ENCODE results near the gene TMEM138.

The TMEM138 gene

GRCh38 chr11:61357233-61357893 lies 4.8 kb upstream of the TMEM138 start:
- peak; percentile 55; the same call in 1 of the 2 replicates for TF ChIP-seq POLR2AphosphoS5 (IDR thresholded peaks at IDR 0.05; ENCODE audit: low read depth)
- TF ChIP-seq SPI1 (IDR thresholded peaks at IDR 0.05; ENCODE audit: borderline replicate concordance, low read depth) = peak; percentile 97
- TF ChIP-seq GABPA (IDR thresholded peaks at IDR 0.05; ENCODE audit: low read depth) = no peak
- Histone ChIP-seq H3K27me3 (ENCODE audit: insufficient read depth, poor library complexity, severe bottlenecking) (no peaks in the 10 kb centered on the region), H3K27ac (replicated peaks) (no peak overlapping the region), H3K4me3 (replicated peaks; ENCODE audit: insufficient read depth, low read length) (no peak overlapping the region)
- DNase-seq (ENCODE audit: low read depth in 1 of 2, low spot score in 1 of 2) = peak in 1 of 2 experiments; percentile 79

DNA sequence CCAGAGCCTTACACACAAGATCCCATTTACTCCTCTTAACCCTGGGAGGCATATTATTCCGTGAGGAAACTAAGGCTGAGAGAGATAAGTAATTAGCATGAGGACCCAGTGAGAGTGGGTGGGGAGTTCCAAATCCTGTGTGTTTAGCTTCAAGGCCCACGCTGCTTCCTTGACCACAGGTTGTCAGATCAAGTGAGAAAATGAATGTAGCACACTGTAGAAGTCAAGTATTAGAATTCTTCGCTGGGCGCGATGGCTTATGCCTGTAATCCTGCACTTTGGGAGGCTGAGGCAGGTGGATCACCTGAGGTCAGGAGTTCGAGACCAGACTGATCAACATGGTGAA lies 4.3 kb upstream of the TMEM138 start:
- Histone ChIP-seq H3K4me3 (replicated peaks; ENCODE audit: insufficient read depth, low read length) (no peak overlapping the region), H3K27ac (replicated peaks) (no peak overlapping the region), H3K27me3 (ENCODE audit: insufficient read depth, poor library complexity, severe bottlenecking) (no peaks in the 10 kb centered on the region)
- TF ChIP-seq CTCF (IDR thresholded peaks at IDR 0.05; ENCODE audit: insufficient read depth, low read length) (no peak), SPI1 (IDR thresholded peaks at IDR 0.05; ENCODE audit: borderline replicate concordance, low read depth) (no peak), GABPA (IDR thresholded peaks at IDR 0.05; ENCODE audit: low read depth) (no peak), POLR2AphosphoS5 (IDR thresholded peaks at IDR 0.05; ENCODE audit: low read depth) (no peak)
- TF ChIP-seq, protein P1, sequence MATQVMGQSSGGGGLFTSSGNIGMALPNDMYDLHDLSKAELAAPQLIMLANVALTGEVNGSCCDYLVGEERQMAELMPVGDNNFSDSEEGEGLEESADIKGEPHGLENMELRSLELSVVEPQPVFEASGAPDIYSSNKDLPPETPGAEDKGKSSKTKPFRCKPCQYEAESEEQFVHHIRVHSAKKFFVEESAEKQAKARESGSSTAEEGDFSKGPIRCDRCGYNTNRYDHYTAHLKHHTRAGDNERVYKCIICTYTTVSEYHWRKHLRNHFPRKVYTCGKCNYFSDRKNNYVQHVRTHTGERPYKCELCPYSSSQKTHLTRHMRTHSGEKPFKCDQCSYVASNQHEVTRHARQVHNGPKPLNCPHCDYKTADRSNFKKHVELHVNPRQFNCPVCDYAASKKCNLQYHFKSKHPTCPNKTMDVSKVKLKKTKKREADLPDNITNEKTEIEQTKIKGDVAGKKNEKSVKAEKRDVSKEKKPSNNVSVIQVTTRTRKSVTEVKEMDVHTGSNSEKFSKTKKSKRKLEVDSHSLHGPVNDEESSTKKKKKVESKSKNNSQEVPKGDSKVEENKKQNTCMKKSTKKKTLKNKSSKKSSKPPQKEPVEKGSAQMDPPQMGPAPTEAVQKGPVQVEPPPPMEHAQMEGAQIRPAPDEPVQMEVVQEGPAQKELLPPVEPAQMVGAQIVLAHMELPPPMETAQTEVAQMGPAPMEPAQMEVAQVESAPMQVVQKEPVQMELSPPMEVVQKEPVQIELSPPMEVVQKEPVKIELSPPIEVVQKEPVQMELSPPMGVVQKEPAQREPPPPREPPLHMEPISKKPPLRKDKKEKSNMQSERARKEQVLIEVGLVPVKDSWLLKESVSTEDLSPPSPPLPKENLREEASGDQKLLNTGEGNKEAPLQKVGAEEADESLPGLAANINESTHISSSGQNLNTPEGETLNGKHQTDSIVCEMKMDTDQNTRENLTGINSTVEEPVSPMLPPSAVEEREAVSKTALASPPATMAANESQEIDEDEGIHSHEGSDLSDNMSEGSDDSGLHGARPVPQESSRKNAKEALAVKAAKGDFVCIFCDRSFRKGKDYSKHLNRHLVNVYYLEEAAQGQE (IDR thresholded peaks at IDR 0.05; ENCODE audit: insufficient replicate concordance, low read depth) = no peak
- no peak for DNase-seq (ENCODE audit: low read depth in 1 of 2, low spot score in 1 of 2)

DNA sequence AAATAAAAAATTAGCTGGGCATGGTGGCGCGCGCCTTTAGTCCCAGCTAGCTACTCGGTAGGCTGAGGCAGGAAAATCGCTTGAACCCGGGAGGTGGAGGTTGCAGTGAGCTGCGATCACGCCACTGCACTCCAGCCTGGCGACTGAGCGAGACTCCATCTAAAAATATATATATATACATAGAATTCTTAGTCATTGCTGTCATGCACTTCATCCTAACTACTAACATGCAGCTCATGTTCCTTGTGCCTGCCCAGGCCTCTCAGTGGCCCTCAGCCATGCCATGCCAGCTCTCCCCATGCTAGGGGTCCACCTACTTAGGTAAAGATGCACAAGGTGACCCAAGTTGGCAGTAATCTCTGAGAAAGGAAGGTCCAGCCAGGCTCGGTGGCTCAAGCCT lies 3.6 kb upstream of the TMEM138 start:
- TF ChIP-seq SPI1 (IDR thresholded peaks at IDR 0.05; ENCODE audit: borderline replicate concordance, low read depth) = no peak
- TF ChIP-seq, protein P1 (IDR thresholded peaks at IDR 0.05; ENCODE audit: insufficient replicate concordance, low read depth) = no peak
- no peak for TF ChIP-seq POLR2AphosphoS5 (IDR thresholded peaks at IDR 0.05; ENCODE audit: low read depth)
- TF ChIP-seq CTCF (IDR thresholded peaks at IDR 0.05; ENCODE audit: insufficient read depth, low read length) = no peak
- no peak for TF ChIP-seq GABPA (IDR thresholded peaks at IDR 0.05; ENCODE audit: low read depth)
- Histone ChIP-seq H3K27me3 (ENCODE audit: insufficient read depth, poor library complexity, severe bottlenecking) (no peaks in the 10 kb centered on the region), H3K4me3 (replicated peaks; ENCODE audit: insufficient read depth, low read length) (no peak overlapping the region), H3K27ac (replicated peaks) (no peak overlapping the region)
- DNase-seq (ENCODE audit: low read depth in 1 of 2, low spot score in 1 of 2) = no peak

- TF ChIP-seq CTCF (IDR thresholded peaks at IDR 0.05; ENCODE audit: insufficient read depth, low read length) = no peak
- TF ChIP-seq POLR2AphosphoS5 (IDR thresholded peaks at IDR 0.05; ENCODE audit: low read depth) = no peak
- TF ChIP-seq SPI1 (IDR thresholded peaks at IDR 0.05; ENCODE audit: borderline replicate concordance, low read depth) = no peak
- TF ChIP-seq, protein P1 (IDR thresholded peaks at IDR 0.05; ENCODE audit: insufficient replicate concordance, low read depth) = no peak
- no peak for TF ChIP-seq GABPA (IDR thresholded peaks at IDR 0.05; ENCODE audit: low read depth)
- Histone ChIP-seq H3K27ac (replicated peaks) (no peak overlapping the region), H3K27me3 (ENCODE audit: insufficient read depth, poor library complexity, severe bottlenecking) (no peaks in the 10 kb centered on the region), H3K4me3 (replicated peaks; ENCODE audit: insufficient read depth, low read length) (no peak overlapping the region)
- no peak for DNase-seq (ENCODE audit: low read depth in 1 of 2, low spot score in 1 of 2)
These were observed 2.7 kb upstream of the TMEM138 start for GRCh38 chr11:61359516-61359915.
